Transverse colon (tissue), 4 donors: ENCODE data around the gene C10orf88.

Experiments
- CTCF ChIP-seq, 5 experiments: fragments of 200-600 bp in 3 of 5; fragments of 450-650 bp in 2 of 5; sonication (generic) in 3 of 5; IDR thresholded peaks; 1 replicate in 2 of 5; 2 replicates in 3 of 5; pipeline ENCODE4 v1.5.1; 2016 to 2017; ENCODE audit warnings: antibody characterized with exemption in 5 of 5, inconsistent platforms in 3 of 5, mild to moderate bottlenecking in 2 of 5, moderate library complexity in 1 of 5
- EP300 ChIP-seq: sonication (generic); formaldehyde crosslinking; IDR thresholded peaks from one replicate; pipeline ENCODE4 v1.6.1; 2017; ENCODE audit warnings: antibody characterized with exemption, low read depth
- POLR2A ChIP-seq: fragments of 450-650 bp; IDR thresholded peaks from one replicate; pipeline ENCODE4 v1.6.1; 2016; ENCODE audit warnings: antibody characterized with exemption, mild to moderate bottlenecking, moderate library complexity
- POLR2AphosphoS5 ChIP-seq, 3 donors: sonication (generic); formaldehyde crosslinking; IDR thresholded peaks; one replicate each; pipeline ENCODE4 v1.6.1; 2016; ENCODE audit warnings: antibody characterized with exemption in 3 of 3

- TF ChIP-seq CTCF (IDR thresholded peaks at IDR 0.05), result no peak
- no peak for TF ChIP-seq POLR2A
- no peak for TF ChIP-seq POLR2AphosphoS5 (IDR thresholded peaks at IDR 0.05)
- no peak for TF ChIP-seq EP300
These were observed 30.7 kb upstream of the C10orf88 start for GRCh38 chr10:122984708-122985107.
